Calu3 (cell line): ENCODE data around the gene LIPM. TPM values are rescaled to one million over a fixed set of nuclear protein-coding genes. Genes with fewer than 3 reads are reported as not detected.

Source experiments
- BruUV-seq: library from RNA; stranded (reverse); fragments of 400-500 nt; replicated peaks from 2 replicates; lab custom pipeline; 2021; lab: Mats Ljungman, UMichigan
- CTCF ChIA-PET: fragments of 300-600 bp; sonication (Branson Sonifier 250); formaldehyde crosslinking; loops from one replicate; lab custom pipeline; 2022; ENCODE audit warnings: antibody characterized with exemption; lab: Charles Lee
- DNase-seq: peaks from one replicate; pipeline ENCODE4 v3.0.0; 2022
- H3K27ac Mint-ChIP-seq: one replicate; pipeline ENCODE4 v1.8.0; 2022; ENCODE audit warnings: mixed read lengths; ENCODE audit not compliant: unreplicated experiment
- H3K27me3 Mint-ChIP-seq: one replicate; pipeline ENCODE4 v1.8.0; 2022; ENCODE audit warnings: mixed read lengths; ENCODE audit not compliant: unreplicated experiment
- H3K36me3 Mint-ChIP-seq: one replicate; pipeline ENCODE4 v1.8.0; 2022; ENCODE audit warnings: mild to moderate bottlenecking, moderate library complexity, mixed read lengths; ENCODE audit not compliant: insufficient read depth, unreplicated experiment
- H3K4me1 Mint-ChIP-seq: one replicate; pipeline ENCODE4 v1.8.0; 2022; ENCODE audit warnings: mild to moderate bottlenecking, low read depth, mixed read lengths; ENCODE audit not compliant: unreplicated experiment
- H3K4me3 Mint-ChIP-seq: one replicate; pipeline ENCODE4 v1.8.0; 2022; ENCODE audit warnings: mild to moderate bottlenecking, low read depth, moderate library complexity, mixed read lengths; ENCODE audit not compliant: unreplicated experiment
- H3K9me3 Mint-ChIP-seq: one replicate; pipeline ENCODE4 v1.8.0; 2022; ENCODE audit warnings: low read depth, mixed read lengths; ENCODE audit not compliant: unreplicated experiment
- CTCF ChIP-seq: fragments of 200-600 bp; IDR thresholded peaks from one replicate; pipeline ENCODE4 v1.8.0; 2022; ENCODE audit warnings: antibody characterized with exemption; ENCODE audit not compliant: unreplicated experiment
- intact Hi-C: fragments of 100-400 bp; cut with micrococcal nuclease; formaldehyde crosslinking; loops from one replicate; pipeline ENCODE4 v1.10.0; 2022; ENCODE audit not compliant: unreplicated experiment
- total RNA-seq: library from RNA; stranded (reverse); gene quantifications from 2 replicates; pipeline ENCODE4 v1.2.3, GENCODE V29; 2022

Gene LIPM
- total RNA-seq, 1 experiment from 2014 or later: not detected

GRCh38 chr10:88759366-88760101 is 43.0 kb upstream of the LIPM start, which contains the start of gene LIPN:
Gene LIPN (plus strand): TSS chr10:88760020. CDS start chr10:88761406, 1,386 bp downstream.
- no peaks in the 10 kb centered on the region for H3K27me3 Mint-ChIP-seq
- no peaks in the 10 kb centered on the region for H3K4me1 Mint-ChIP-seq
- no peaks in the 10 kb centered on the region for H3K36me3 Mint-ChIP-seq
- H3K27ac Mint-ChIP-seq: no peak within 1 kb of the TSS
- no peak for DNase-seq
- no peak for TF ChIP-seq CTCF
- no TSS peak for BruUV-seq
- CTCF ChIA-PET: no interaction called here
- intact Hi-C loops: no loop called here
- no peak within 1 kb of the TSS for H3K4me3 Mint-ChIP-seq
- H3K9me3 Mint-ChIP-seq: no peaks in the 10 kb centered on the region

GRCh38 chr10:88762906-88763305 is 39.6 kb upstream of the LIPM start:
- H3K9me3 Mint-ChIP-seq: no peaks in the 10 kb centered on the region
- no peaks in the 10 kb centered on the region for H3K4me1 Mint-ChIP-seq
- H3K27me3 Mint-ChIP-seq: no peaks in the 10 kb centered on the region
- H3K4me3 Mint-ChIP-seq: no peak overlapping the region
- TF ChIP-seq CTCF: no peak
- no peak overlapping the region for H3K27ac Mint-ChIP-seq
- no TSS peak for BruUV-seq
- H3K36me3 Mint-ChIP-seq: no peaks in the 10 kb centered on the region
- CTCF ChIA-PET: no interaction called here
- intact Hi-C loops: no loop called here
- DNase-seq: no peak

GRCh38 chr10:88763441-88763840 is 39.1 kb upstream of the LIPM start:
- no peak overlapping the region for H3K4me3 Mint-ChIP-seq

GRCh38 chr10:88764110-88764509 is 38.4 kb upstream of the LIPM start:
- TF ChIP-seq CTCF: no peak
- H3K36me3 Mint-ChIP-seq: no peaks in the 10 kb centered on the region
- no TSS peak for BruUV-seq
- H3K27me3 Mint-ChIP-seq: no peaks in the 10 kb centered on the region
- H3K4me3 Mint-ChIP-seq: no peak overlapping the region
- H3K27ac Mint-ChIP-seq: no peak overlapping the region
- no peaks in the 10 kb centered on the region for H3K4me1 Mint-ChIP-seq
- no peaks in the 10 kb centered on the region for H3K9me3 Mint-ChIP-seq
- CTCF ChIA-PET: no interaction called here
- intact Hi-C loops: no loop called here
- no peak for DNase-seq

More at GRCh38 chr10:88763441-88763840, 39.1 kb upstream of the LIPM start:
- no peaks in the 10 kb centered on the region for H3K9me3 Mint-ChIP-seq
- H3K27ac Mint-ChIP-seq: no peak overlapping the region
- BruUV-seq: no TSS peak
- no peak for TF ChIP-seq CTCF
- CTCF ChIA-PET: no interaction called here
- H3K4me1 Mint-ChIP-seq: no peaks in the 10 kb centered on the region
- no peaks in the 10 kb centered on the region for H3K36me3 Mint-ChIP-seq
- no peak for DNase-seq
- intact Hi-C loops: no loop called here
- H3K27me3 Mint-ChIP-seq: no peaks in the 10 kb centered on the region
